Measurements from ENCODE around the gene BEGAIN.

Gene BEGAIN, protein sequence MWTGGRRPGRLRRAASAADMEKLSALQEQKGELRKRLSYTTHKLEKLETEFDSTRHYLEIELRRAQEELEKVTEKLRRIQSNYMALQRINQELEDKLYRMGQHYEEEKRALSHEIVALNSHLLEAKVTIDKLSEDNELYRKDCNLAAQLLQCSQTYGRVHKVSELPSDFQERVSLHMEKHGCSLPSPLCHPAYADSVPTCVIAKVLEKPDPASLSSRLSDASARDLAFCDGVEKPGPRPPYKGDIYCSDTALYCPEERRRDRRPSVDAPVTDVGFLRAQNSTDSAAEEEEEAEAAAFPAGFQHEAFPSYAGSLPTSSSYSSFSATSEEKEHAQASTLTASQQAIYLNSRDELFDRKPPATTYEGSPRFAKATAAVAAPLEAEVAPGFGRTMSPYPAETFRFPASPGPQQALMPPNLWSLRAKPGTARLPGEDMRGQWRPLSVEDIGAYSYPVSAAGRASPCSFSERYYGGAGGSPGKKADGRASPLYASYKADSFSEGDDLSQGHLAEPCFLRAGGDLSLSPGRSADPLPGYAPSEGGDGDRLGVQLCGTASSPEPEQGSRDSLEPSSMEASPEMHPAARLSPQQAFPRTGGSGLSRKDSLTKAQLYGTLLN

DNA sequence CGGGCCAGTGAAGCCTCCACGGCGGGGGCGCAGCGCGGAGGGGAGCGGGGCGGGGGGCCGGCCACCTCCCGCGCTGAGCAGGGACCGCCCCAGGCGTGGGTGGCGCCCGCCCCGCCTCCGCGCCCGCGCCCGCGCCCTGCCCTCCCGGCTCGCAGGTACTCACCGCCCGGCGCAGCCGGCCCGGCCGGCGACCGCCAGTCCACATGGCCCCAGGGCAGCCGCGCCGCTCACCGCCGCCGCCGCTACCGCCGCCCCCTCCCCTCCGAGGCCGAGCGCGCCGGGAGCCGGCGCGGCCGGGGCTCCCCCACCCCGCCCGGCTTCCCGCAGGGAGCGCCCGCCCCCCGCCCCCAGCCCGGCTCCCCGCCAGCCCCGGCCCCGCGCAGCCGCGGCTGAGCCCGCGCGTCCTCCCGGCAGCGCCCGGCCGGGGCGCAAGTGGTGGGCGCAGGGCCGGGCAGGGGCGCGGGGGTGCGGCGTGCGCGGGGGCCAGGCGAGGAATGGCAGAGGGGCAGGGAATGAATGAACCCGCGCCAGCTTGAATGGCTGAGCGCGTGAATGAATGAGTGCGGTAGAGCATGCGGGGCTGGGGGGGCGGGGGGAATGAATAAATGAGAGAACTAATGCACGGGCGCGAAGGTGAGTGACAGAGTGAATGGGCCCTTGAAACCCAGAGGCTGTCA lies at the start of gene BEGAIN:
Gene BEGAIN, minus strand, starts transcription at position 332 of the 677 bp plus-strand sequence. Its CDS starts 127 bp downstream, at position 205.
- no peak for DNase-seq (ENCODE audit: low read depth)

DNA sequence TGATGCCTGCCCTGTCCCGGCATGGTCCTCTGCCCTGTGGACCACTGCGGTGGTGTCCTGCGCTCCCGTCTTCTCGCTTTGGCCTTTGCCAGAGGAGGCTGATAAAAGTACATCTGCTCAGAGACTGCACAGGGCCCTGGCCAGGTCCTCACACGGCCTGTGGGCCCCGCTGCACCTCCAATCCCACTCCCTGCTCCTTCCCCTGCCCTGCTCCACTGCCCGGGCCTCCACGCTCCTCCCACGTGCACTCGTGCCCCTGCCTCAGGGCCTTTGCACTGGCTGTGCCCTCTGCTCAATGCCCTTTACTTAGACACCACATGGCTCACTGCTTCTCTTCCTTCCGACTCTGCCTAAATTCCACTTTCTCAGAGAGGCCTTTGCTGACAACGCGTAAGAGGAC lies 49.3 kb upstream of the BEGAIN start:
- DNase-seq (ENCODE audit: low read depth), result no peak

DNA sequence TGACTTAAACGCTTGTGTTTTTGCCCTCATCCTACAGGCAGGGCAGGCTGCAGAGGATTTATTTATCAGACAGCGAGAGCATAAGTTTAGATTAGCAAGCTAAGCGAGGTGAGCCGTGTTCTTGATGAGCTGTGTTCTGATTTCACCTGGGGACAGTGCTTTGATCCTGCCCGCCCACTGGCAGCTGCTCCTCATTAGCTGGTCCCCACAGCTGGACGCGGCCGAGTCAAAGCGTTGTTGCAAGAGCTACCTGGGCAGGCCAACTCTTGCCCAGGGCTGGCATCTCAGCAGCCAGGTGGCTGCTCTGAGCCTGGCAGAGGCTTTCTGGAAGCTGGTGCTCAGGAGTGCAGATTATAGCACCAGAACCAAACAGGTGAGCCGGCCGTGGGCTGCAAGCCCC lies 46.8 kb upstream of the BEGAIN start:
- DNase-seq (ENCODE audit: low read depth), result no peak

DNA sequence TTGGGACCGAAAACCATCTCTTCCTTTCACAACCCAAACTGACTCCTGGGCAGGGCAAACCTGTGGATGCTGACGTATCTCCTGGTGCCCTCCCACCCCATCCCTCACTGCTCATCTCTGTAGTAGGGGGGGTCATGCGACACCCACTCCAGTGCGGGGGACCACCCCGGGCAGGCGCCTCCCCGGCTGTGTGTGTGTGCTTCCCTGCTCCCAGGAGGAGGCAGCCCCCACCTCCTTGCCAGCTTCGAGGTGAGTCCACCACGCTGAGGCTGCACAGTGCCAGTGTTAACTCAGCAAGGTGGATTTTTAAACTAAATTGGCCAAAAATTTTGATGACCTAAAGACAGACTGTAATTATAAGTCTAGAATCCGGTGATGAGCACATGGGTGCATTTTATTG lies 46.2 kb upstream of the BEGAIN start:
- DNase-seq (ENCODE audit: low read depth), result no peak

DNA sequence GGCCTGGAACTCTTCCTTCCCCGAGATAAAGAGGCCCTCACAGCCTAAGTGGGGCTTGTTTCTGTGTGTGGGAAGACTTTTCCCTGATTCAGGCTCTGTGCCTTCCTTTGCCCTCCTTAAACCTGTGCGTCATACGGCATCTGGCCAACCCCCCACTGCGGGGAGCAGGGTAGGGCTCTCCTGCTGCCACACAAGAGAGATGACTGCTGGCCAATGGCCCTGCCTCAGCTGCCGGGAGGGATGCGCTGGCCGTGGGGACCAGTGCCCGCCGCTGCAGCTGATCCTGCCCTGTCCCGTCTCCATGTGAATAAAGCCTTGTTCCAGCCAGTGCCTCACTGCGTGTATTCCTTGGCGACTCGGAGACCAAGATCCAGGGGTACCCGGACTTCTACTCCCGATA lies 42.5 kb upstream of the BEGAIN start:
- no peak for DNase-seq (ENCODE audit: low read depth)

DNA sequence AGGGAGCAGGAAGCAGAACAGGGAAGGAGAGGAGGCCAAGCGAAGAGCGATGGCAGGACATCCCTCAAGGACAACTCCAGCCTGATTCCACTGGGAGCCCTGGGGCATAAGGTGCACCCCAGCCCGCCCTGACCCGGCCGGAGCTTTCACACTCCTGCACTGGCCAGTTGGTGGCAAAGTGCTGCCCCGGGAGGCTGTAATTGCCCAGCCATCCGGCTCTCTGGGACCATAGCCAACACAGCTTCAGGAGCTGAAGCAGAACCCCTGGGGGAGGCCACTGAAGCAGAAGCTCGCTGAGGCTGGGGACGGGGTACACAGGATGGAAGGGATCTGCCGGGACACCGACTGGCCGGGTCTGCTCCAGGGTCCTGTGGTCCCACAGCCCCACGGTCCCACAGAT lies 41.9 kb upstream of the BEGAIN start:
- no peak for DNase-seq (ENCODE audit: low read depth)

DNA sequence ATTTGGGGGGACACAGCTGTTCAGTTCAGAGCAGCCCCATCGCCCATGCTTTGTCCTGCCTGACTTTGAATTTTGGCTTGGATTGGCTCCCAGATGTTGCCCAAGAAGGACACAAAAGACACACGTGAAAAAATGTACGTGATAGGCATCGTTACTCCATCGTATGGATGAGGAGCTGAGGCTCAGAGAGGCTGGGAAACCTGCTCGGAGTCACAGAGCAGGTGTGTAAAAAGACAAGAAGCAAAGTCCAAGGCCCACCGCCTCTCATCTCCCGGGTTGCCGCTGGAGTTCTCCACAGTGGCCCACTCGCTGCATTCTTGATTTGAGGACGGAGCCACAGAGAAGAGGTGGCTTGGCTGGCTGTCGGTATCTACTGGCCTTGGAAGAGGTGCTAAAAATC lies 41.0 kb upstream of the BEGAIN start:
- DNase-seq (ENCODE audit: low read depth), result no peak

DNA sequence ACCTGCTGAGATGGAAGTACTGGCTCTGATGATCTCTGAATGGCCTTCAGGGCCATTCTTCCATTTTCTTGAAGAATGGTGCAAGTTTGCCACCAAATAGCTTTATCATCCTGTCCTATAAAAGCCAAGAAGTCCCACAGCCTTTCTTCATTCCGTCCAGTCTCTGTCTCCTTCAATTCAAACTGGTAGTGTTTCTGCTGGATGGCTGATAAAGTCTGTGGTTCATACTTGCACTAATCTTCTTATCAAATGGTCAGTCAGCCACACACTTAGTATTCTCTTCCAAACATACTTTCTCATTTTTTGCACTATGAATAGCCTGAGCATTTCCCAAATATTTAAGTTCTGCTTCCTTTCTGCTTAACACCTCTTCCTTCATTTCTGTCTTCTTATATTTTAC lies 39.4 kb upstream of the BEGAIN start:
- no peak for DNase-seq (ENCODE audit: low read depth)

DNA sequence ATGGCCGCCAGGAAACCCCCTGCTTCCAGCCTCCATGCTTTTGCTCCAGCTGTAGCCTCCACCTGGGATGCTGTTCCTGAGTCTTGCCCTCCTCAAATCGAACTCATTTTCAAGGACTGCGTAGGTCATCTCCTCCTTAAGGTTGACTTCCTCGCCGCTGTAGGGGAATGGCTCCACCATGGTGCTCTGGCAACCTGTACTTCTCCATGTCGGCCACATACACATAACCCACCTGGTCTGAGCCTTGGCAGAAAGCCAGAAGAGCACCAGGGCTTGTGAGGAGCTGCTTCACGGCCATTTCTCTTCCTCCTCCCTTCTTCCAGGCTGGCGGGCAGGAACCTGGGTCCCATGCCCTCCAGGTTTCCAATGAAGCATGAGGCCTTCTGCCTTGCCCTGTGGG lies 36.7 kb upstream of the BEGAIN start:
- no peak for DNase-seq (ENCODE audit: low read depth)

DNA sequence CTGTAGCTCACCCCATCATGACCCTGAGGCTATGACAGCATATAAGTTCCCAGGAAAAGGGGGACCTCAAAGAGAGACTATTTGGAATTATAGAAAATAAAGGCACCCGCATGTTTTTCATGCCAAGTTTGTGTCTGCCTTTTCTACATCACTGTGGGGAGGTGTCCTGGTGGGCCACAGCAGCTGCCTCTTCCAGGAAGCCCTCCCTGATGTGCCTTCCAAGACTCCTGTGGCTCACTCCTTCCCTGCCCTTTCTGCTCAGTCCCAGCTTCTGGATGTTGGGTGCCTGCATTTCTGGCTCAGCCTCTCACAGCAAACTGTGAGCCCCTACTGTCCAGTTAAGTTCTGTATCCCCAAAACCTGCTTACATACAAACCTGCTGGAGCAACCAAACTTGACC lies 36.3 kb upstream of the BEGAIN start:
- no peak for DNase-seq (ENCODE audit: low read depth)

DNA sequence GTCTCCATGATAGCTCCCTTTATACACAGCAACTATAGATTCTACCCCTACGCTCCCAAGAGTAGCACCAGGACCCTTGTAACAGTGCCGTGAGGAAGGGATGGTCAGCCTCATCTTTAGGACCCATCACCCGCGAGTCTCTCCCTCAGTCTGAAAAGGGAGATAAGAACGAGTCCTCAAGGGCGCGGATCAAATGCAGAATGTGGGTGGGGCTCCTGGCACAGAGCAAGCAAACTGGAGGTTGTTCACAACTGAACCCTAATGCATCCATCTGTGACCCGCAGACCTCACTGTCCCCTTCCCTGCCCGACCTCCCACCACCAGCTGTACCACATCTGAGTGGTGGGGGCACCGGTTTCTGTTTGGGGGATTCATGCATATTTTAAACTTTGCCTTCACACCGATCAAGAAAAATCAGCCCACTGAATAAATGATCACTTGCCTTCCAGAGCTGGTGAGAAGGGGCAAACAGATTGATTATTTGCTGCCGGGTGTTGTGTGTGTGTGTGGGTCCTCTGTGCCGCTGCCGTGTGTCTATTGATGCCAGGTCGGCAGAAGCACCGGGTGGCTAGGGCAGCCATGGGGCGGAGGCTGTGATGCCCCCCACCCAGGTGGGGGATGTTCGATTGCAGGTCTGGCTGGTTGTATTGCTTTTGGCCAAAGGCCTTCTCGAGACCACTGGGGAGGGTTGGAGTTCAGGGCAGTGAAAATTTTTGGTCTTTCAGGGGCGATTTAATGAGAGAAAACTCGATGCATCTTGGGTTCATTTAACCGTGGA lies 35.7 kb upstream of the BEGAIN start:
- no peak for DNase-seq (ENCODE audit: low read depth)

DNA sequence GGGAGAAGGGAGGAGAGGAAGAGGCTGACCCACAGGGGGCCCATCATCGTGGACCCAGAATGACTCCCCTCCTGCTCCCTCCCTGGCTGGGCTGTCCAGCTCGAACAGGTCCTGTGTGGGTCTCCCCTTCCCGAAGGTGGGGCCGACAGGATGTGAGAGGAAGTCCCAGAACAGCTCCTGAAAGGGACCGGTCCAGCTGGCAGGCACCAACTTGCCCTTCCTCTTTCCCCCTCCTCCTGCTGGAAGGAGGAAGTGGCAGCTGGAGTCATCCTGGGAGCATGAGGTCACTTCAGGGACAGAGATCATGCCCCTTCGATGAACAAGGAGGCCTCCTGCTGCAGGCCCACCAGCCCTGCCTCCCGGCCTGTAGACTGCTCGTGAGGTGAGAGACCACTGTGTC lies 35.0 kb upstream of the BEGAIN start:
- DNase-seq (ENCODE audit: low read depth), result no peak

DNA sequence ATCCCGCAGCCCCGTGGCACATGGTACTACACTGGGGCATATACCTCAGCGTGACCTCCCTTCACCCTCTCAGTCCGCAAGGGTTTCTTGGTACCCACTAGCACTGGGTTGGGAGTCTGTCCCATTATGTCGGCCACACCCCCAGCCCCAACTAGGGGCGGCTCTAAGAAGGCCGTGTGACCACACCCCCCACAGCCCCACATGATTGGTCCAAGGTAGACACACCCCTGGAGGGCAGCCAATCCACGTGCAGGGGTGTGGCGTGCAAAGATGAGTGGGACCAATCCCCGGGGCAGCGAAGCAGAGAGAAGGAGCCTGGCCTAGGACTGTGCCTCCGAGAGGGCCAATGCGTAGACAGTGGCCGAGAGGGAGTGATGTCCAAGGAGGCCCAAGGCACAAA lies 34.6 kb upstream of the BEGAIN start:
- no peak for DNase-seq (ENCODE audit: low read depth)

DNA sequence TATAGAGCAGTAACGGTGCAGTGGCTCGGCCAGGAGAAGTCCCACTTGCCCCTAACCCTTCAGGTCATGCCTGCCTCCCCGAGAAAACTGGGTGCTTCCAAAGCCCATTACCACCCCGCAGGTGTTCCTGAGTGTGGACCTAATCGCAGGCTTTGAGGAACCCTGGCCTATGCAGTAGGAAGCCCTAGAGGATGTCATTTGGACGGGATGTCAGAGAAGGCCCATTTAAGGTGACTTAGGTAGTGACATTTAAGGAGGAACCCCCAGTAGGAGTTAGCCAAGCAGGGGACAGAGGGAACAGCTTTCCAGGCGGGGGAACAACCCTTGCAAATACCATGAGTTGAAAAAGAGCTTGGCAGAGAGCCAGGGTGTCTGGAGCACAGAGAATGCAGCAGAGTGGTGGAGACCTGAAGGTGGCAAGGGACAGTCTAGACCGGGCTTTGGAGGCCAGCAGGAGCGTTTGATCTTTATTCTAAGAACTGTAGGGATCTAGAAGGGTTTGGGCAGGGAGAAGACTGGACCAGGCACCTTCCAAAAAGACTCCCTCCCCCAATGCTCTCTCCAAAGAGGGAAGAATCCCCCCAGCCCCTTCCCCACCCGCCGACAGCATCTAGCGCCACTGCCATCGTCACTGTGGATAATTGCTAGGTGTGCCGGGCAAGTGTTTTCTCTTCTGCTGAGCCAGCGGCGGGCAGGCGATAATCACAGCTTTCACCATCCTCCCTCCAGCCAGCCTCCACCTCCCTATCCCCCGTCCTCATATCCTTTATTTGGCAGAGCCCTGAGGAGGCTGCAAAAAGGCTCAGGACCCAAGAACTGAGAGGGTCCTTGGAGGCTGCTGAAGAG lies 33.3 kb upstream of the BEGAIN start:
- DNase-seq (ENCODE audit: low read depth), result no peak

DNA sequence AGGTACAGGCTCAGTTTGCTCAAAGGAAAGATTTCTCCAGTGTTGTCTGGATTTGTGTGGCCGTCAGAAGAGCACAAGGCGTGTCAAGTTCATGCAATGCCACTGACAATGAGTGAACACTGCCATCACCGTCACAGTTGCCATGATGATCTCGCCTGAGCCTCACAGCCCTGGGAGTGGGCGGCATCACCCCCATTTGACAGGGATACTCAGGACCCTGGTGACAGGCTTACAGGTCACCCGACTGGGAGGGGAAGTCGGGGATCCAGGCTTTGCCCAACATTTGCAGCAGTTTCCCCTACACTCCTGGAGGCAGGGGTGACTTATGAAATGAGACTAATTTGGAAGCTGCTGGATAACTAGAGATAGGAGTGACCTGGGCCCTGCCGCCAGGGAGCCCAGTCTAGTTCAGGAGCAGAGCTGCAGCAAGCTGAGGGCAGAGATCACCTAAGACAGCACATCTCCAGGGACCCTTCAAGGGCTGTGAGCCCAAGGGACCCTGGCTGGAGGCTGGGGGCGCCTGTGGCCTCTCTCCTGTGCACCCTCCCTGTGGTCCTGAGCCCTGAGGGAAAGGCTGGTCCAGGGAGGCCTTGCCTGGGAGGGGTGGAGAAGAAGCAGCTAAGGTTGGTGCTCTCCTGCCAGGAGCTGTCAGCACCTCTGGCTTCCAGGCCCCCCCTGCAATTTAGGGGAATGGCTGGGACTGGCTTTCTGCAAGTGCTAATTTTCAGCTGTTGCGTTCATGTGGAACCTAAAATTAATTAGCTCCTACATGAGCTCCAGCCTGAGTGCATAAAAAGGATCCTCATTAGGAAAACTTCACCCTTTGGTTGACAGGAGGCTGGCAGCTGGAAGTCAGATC lies 32.4 kb upstream of the BEGAIN start:
- no peak for DNase-seq (ENCODE audit: low read depth)

DNA sequence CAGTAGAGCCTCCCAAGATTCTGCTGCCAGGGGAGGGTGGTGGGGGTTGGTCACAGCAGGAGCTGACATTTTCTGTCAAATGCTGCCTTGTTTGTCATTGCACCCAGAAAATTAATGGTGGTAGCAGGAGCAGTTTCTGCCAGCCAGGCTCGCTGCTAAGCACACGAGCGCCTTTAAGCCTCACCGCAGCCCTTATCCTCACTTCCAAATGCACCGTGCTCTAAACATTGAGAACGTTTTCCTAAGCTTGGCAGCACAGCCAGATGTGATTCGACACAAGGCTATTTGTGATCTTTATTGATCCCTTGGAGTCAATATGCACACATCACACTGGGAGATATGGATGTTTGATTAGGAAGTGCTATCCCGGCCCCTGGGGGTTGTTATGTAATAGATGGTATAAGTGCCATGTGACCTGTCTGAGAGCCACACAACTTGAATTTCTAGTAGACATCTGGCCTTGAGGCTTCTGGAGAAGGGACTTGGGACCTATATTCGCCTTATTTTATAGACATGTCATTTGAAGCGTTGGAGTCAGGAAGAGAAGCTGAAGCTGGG lies 31.6 kb upstream of the BEGAIN start:
- DNase-seq (ENCODE audit: low read depth), result no peak

DNA sequence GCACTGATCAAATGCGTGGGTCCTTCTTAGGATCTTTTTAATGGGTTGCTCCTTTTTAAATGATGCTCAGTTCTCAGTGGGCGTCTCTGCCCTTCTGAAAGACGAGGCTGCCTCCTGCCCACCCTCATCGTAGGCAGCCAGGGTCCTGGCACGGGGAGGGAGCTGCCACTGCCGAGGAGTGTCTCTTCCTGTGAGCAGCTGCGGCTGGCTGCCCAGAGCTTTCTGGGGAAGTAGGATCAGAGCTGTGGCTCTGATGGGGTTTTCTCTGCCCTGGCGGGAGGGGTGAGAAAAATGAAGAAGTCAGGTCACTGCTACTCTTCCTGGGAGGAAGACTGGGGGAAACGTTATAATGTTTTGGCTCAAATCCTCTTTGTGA lies 31.1 kb upstream of the BEGAIN start:
- no peak for DNase-seq (ENCODE audit: low read depth)

DNA sequence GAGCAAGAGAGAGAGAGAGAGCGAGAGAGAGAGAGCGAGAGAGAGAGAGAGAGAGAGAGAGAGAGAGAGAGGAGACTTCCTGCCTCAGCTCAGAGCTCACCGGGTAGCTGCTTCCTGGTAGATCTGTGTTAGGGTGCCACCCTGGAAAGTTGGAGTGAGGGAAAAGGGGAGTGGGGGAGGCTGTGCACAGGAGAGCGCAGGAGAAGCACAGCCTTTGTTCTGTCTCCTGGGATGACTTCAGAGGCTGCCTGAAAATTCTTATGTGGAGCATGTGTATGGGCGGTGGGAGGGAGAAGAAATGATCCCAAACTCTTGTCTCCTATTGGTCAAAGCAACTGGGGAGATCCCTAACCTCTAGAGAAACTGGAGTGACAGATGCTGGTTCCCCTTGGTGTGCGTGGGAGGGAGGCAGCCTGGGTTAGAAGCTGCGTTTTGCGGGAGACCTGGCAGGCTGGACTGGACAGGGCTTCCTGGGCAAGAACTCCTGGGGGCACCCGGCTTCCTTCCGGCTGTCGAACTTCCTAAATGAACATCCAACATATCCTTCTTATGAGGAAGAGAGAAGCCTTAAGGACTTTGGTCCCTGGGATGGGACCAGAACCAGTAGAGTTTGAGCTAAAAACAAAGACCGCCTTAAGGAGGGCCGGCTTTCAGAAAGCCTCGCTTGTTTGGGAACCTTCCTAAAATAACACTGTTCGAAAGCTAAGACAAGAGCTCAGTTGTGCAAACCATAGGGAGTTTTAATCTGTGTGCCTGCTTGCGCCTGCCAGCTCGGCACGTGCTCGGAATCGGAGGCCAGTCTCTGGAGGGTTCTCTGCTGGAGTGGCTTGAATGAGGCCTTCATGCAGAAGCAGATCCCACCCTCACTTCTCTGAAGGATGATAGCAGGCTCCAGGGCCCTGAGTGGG lies 30.4 kb upstream of the BEGAIN start:
- DNase-seq (ENCODE audit: low read depth), result no peak

DNA sequence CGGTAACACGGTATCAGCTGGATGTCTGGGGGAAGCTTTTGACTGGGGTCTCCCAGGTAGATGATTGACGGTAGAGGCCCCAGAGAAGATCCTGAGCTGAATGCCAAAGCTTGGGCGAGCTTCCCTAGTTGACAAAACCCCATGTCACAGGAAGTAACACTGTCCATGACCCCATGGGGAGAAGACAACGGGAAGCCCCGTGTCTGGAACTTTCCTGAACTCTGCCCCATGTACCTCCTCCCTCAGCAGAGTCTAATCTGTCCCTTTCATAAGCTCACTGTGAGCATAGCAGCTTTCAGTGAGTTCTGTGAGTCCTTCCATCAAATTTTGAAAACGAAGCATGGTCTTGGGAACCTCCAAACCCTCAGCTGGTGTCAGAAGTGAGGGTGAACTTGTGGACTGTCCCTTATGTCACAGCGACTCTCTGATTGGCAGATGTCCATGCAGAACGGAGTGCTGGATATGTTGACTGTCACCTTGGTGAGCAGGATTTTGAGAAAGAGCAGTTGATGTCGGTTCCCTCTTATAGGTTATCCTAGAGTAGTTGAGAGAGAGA lies 29.7 kb upstream of the BEGAIN start:
- DNase-seq (ENCODE audit: low read depth), result no peak
